GM19035 (cell line): ENCODE results near the gene NT5M.

Experiments
- ATAC-seq: cut with Tn5 transposase; IDR thresholded peaks from one replicate; pipeline ENCODE4 v1.9.1; 2021; ENCODE audit not compliant: unreplicated experiment

Gene NT5M

GRCh38 chr17:17353625-17354484 lies 50.7 kb downstream of the NT5M start:
- no peak for ATAC-seq

- no peak for ATAC-seq
These were observed 51.6 kb downstream of the NT5M start for GRCh38 chr17:17354560-17355349.

GRCh38 chr17:17355426-17355825 lies 52.3 kb downstream of the NT5M start:
- no peak for ATAC-seq

DNA sequence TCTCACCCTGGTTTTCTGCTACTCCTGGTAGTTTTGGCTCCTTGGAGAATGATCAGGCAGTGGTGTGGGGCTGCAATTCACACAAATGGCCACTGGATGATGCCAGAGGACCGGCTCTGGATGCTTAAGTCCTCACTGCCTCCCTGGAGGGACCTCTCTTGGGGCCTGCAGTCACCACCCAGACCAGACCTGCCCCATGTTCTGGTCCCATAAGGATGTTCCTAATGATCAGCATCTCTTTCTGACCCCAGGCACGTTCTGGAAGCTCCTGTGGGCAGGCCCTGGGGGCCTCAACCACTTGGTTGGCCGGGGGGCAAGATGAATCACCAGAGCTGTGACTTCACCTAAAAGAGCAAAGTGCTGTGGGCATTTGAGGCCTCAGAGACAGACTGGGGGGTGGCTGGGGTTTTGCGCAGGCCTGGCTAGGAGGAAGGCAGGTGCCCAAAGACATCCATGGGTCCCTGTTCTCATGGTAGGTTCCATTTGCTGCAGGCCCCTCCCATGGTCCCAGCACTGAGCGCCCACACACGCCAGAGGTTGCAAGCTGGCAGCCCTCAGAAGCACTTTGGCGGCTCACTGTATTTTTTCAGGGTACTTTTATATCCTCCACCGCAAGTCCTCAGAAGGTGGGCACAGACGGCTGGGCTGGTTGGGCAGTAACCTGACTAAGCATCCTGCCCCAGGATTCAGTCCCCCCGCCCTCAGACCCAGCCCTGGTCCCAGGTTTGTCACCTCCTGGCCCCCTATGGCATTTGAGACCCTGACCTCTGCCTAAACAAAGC lies 53.2 kb downstream of the NT5M start:
- no peak for ATAC-seq

GRCh38 chr17:17356931-17357270 lies 53.7 kb downstream of the NT5M start:
- no peak for ATAC-seq

DNA sequence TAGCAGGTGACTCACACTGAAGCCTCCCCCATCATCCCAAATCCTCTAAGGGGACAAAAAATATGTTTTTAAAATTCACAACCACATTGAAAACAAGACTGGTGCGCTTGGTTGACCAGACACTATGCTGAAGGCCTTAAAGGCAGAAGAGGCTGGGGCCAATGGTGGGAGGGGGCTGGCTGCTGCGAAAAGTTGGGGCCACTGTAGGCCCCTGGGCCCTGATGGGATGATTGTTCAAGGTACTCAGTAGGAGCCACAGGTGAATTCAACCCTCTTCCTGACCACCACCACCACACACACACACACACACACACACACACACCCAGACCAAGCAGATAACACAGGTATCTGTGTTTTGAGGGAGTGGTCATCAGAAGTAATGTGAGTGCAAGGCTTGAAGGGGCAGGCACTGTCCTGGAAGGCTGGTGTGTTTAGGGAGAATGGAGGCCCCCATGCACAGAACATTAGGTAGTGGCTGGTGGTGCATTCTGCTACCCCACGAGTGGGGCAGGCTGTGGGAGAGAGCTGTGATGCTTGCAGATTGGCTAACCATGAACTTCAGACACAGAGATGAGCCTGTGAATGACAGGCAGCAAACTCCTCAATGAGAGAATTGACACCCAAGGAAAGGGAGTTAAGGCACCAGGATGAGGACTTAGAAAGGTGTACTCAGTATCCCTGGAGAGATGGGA lies 55.0 kb downstream of the NT5M start:
- ATAC-seq = no peak

GRCh38 chr17:17358866-17359265 lies 55.7 kb downstream of the NT5M start:
- ATAC-seq = no peak

- no peak for ATAC-seq
These were observed 56.1 kb downstream of the NT5M start for GRCh38 chr17:17359271-17359670.

DNA sequence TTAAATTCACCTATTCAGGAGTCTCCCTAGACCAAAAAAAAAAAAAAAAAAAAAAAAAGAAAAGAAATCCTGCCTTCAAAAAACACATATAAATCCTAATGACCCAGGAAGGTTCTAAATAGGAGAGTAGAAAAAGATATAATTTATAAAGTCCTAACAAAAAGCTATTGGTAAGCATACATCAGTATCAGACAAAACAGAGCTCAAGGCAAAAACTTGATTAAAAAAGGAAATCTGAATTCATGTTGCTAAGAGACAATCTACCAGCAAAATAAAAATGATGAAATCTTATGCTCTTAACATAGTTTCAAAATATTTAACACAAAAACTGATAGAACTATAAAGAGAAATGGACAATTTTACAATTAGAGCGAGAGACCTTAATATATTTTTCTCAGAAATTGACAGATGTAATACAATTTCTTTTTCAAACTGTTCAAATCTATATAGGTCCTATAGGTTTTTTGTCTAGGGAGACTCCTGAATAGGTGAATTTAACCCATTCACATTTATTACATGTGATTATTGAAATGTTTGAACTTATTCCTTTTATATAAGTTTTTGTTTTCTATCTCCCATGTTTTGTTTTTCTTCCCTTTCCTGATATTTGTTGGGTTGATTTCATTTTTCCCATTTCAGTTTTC lies 57.0 kb downstream of the NT5M start:
- no peak for ATAC-seq

GRCh38 chr17:17361543-17361866 lies 58.3 kb downstream of the NT5M start:
- no peak for ATAC-seq

DNA sequence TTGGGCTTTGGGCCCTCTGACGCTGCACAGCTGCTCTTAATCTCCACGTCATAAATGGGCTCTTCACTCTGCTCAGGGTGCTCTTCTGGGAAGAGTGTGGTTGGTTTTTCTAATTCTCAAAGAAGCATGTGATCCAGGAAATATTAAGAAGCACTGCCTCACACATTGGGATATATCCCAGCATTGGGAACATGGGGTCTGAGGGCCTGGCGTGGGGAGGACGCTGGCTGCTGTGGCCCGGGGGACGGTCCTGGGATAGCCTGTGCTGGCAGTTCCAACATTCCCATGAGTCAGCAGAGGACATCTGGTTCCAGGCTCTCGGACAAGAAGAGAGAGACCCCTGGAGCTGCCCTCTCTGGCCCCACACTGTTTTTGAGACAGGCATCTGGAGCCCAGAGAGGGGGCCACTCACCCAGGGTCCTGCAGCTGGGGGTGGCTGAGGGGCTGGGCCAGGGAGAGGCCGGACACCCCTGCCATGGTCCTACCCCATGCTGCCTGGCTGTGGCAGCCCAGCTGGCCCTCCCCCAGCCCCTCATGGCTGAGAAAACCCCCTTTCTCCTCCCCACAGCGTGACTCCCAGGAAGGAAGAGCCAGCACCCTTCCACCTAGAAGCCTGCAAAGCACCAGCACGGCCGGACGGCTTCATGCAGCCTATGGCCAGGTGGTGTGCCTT lies 58.8 kb downstream of the NT5M start:
- no peak for ATAC-seq

DNA sequence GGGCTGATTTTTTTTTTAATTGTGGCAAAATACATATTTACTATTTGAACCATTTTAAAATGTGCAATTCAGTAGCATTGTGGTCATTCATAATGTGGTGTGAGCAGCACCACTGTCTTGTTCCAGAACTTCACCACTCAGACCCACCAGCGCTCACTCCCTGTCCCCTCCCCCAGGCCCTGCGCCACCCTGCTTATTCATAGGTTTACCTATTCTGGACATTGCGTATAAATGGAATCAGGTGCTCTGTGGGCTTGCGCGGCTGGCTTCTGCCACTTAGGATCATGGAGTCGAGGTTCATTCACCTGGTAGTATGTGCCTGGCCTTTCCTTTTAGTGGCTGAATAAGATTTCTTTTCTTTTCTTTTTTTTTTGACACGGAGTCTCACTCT lies 59.4 kb downstream of the NT5M start:
- no peak for ATAC-seq

GRCh38 chr17:17363638-17364337 lies 60.6 kb downstream of the NT5M start:
- ATAC-seq = no peak

- ATAC-seq = no peak
These were observed 61.1 kb downstream of the NT5M start for GRCh38 chr17:17364338-17364667.

DNA sequence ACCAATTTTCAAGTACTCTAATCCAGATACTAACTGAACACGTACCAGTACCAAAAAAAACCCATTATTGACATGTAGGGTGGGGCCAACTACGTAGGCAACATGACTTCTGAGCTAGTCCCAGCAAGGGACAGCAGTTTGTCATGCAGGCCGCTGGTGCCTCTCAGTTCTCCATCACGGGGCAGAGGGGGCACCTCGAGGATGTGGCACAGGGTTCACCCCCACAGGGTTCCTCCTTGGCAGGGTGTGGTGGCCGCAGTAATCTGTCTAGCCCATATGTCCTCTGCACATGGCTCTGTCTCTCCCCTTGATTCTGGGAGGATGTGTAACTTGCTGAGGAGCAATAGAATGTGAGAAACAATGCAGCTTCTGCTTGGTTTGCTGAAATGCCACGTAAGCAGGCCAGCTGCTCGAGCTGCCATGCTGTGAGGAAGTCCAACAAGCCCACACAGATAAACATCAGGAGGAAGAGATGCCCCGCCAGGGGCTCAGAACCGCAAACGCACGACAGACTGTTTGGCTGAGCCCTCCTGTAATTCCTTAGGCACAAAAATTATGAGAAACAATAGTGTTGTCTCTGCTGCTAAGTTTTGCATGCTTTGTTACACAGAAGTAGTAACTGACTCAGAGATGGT lies 62.4 kb downstream of the NT5M start:
- no peak for ATAC-seq

GRCh38 chr17:17366235-17366634 lies 63.1 kb downstream of the NT5M start:
- ATAC-seq = no peak

DNA sequence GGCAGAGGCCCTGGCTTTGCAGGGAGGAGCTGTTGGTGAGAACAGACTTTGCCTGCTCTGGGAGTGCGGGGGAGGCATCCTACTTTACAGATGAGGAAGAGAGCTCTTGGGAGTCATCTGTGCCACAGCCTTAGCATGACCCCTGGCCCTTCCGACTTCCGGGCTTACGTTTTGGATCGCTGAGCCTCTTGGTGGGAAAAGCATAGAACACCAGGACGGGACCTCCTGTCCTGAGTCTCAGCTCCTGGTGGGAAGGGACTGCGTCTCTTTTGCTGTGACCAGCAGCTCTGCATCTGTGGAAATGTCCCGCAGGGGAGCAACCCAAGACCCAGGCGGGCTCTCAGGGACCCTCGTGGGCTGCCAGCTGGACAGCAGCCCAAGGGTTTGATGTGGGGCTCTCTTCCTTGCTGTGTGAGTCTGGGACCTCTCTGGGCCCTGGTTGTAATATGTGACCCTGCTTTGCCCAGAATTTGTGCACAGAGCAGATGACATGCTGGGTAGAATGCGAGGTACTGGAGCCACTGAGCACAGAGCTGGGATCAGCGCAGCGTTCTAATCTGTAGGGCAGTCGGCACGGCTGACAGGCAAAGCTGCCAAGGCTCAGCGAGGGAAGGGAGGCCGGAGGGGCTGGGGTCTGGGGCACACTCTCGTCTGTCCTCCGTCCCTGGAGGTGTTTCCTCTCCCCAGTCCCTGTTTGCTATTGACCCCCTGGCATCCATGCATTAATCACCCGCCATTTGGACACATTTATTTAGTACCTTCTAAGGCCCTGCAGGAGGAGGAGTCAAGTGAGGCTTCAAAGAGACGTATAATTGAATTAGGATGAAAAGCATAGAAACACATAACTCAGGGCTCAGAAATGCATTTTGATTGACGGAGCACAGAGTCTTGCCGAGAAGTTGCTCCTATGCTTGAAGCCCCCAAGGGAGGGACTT lies 64.0 kb downstream of the NT5M start:
- no peak for ATAC-seq

DNA sequence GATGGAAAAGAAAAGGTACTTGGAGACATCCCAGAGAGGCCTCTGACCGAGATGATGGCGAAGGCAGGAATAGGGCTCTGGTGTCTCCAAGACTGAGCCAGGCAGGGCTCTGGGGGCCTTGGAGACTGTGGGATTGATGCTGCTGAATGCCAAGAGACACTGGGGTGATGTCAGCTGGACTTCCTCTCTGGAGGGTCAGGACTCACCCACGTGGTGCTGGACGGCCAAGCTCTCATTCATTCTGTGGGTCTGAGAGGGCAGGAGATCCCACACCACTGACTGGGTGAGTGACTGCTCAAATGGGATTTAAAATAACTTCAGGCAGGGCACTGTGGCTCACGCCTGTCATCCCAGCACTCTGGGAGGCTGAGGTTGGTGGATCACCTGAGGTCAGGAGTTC lies 64.8 kb downstream of the NT5M start:
- ATAC-seq = no peak
